Esophagus mucosa (tissue), 1 donor: ENCODE results near the gene MANSC4. TPM values are rescaled to one million over a fixed set of nuclear protein-coding genes. Genes with fewer than 3 reads are reported as not detected.

Experiments used
- ATAC-seq: fragments of 200-7000 bp; cut with Tn5 transposase; one replicate; pipeline ENCODE4 v1.9.1; 2020
- total RNA-seq: library from RNA; stranded (reverse); gene quantifications from one replicate; pipeline ENCODE4 v1.2.4, GENCODE V29; 2023
- donor health status: DM: yes; HTN: yes; CAD: no.

Gene MANSC4
- not detected for total RNA-seq

GRCh38 chr12:27779920-27780611 lies at the start of gene MANSC4, which contains the start of gene KLHL42:
TSS of gene MANSC4 (minus strand) at chr12:27780236. CDS start at chr12:27771276, 8,960 bp downstream.
TSS of gene KLHL42 (plus strand) at chr12:27780233. CDS start at chr12:27780331, 98 bp downstream.
- ATAC-seq: peak; percentile 89

- ATAC-seq: no peak
Measured at GRCh38 chr12:27828196-27828595, 48.2 kb upstream of the MANSC4 start.

- no peak for ATAC-seq
Measured at GRCh38 chr12:27826076-27826475, 46.0 kb upstream of the MANSC4 start.

GRCh38 chr12:27824126-27824842 lies 44.2 kb upstream of the MANSC4 start:
- peak; percentile 49 for ATAC-seq

GRCh38 chr12:27823038-27823437 lies 43.0 kb upstream of the MANSC4 start:
- no peak for ATAC-seq

- peak; percentile 91 for ATAC-seq
Measured at GRCh38 chr12:27822076-27822712, 42.2 kb upstream of the MANSC4 start.

GRCh38 chr12:27821259-27821973 lies 41.4 kb upstream of the MANSC4 start:
- ATAC-seq: peak; percentile 44

GRCh38 chr12:27820564-27820963 lies 40.5 kb upstream of the MANSC4 start:
- ATAC-seq: no peak

- no peak for ATAC-seq
Measured at GRCh38 chr12:27818401-27818918, 38.4 kb upstream of the MANSC4 start.

- ATAC-seq: no peak
Measured at GRCh38 chr12:27817766-27818165, 37.7 kb upstream of the MANSC4 start.

GRCh38 chr12:27814851-27815591 lies 35.0 kb upstream of the MANSC4 start:
- no peak for ATAC-seq

- no peak for ATAC-seq
Measured at GRCh38 chr12:27814411-27814810, 34.4 kb upstream of the MANSC4 start.

- no peak for ATAC-seq
Measured at GRCh38 chr12:27812502-27812901, 32.5 kb upstream of the MANSC4 start.

- no peak for ATAC-seq
Measured at GRCh38 chr12:27810756-27811155, 30.7 kb upstream of the MANSC4 start.

- ATAC-seq: no peak
Measured at GRCh38 chr12:27808841-27809240, 28.8 kb upstream of the MANSC4 start.

- ATAC-seq: no peak
Measured at GRCh38 chr12:27807063-27807703, 27.1 kb upstream of the MANSC4 start.

GRCh38 chr12:27806259-27806658 lies 26.2 kb upstream of the MANSC4 start:
- ATAC-seq: no peak

GRCh38 chr12:27805238-27805637 lies 25.2 kb upstream of the MANSC4 start:
- no peak for ATAC-seq

- ATAC-seq: no peak
Measured at GRCh38 chr12:27802936-27803335, 22.9 kb upstream of the MANSC4 start.

- ATAC-seq: no peak
Measured at GRCh38 chr12:27802511-27802910, 22.5 kb upstream of the MANSC4 start.

GRCh38 chr12:27801630-27802029 lies 21.6 kb upstream of the MANSC4 start:
- no peak for ATAC-seq
